A673 (cell line): Measurements from ENCODE around the gene PBX4.

ENCODE experiments used
- CTCF ChIP-seq: fragments of 300-800, 200-600 bp; sonication (generic); conservative IDR thresholded peaks from 2 replicates; pipeline ENCODE4 v1.5.1; 2017; ENCODE audit warnings: low read depth, mild to moderate bottlenecking, antibody characterized with exemption, low read length, moderate library complexity, mixed read lengths
- EZH2 ChIP-seq: fragments of 200-600 bp; sonication (generic); IDR thresholded peaks from 2 replicates; pipeline ENCODE4 v1.6.1; 2017; ENCODE audit warnings: borderline replicate concordance, low read depth, mild to moderate bottlenecking, mixed read lengths, antibody characterized with exemption, low read length; ENCODE audit not compliant: poor library complexity, severe bottlenecking

GRCh38 chr19:19594381-19594780 is 24.1 kb downstream of the PBX4 start:
- TF ChIP-seq CTCF (no peak), EZH2 (no peak)
